ENCODE data around the gene ODC1.

DNA sequence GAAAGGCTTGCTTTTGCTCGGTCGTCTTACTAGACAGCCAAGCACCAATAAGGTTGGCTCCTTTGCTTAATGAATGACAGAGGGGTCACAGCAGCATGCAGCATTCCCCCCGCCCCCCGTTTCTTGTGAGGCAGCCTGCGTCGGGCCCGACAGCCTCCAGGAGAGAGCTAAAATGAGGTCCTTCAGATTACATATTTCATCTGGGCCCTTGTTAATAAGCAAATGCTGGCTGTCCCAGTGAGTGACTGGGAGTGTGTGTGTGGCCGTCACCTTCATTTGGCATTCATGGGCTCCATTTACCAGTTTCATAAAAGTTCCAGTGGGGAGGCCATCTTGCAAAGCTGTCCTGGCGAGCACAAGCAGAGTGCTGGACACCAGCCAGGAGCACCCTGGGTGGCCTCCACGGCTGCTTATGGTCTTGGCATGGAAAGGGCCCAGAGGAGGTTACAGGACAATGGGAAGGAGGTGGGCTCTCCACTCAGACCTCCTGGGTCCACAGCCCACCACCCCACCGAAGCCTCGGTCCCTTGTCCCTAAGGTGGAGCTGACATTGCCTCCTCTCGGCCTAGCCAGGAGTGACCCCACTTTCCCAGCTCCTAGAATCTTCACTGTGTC is 37.2 kb downstream of the ODC1 start:
- TF ChIP-seq, protein P1, sequence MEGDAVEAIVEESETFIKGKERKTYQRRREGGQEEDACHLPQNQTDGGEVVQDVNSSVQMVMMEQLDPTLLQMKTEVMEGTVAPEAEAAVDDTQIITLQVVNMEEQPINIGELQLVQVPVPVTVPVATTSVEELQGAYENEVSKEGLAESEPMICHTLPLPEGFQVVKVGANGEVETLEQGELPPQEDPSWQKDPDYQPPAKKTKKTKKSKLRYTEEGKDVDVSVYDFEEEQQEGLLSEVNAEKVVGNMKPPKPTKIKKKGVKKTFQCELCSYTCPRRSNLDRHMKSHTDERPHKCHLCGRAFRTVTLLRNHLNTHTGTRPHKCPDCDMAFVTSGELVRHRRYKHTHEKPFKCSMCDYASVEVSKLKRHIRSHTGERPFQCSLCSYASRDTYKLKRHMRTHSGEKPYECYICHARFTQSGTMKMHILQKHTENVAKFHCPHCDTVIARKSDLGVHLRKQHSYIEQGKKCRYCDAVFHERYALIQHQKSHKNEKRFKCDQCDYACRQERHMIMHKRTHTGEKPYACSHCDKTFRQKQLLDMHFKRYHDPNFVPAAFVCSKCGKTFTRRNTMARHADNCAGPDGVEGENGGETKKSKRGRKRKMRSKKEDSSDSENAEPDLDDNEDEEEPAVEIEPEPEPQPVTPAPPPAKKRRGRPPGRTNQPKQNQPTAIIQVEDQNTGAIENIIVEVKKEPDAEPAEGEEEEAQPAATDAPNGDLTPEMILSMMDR (IDR thresholded peaks at IDR 0.05) = no peak
- TF ChIP-seq POLR2AphosphoS5 (IDR thresholded peaks at IDR 0.05) (no peak), EP300 (IDR thresholded peaks at IDR 0.05) (no peak), POLR2A (IDR thresholded peaks at IDR 0.05; ENCODE audit: low read depth) (no peak)

Data from esophagus muscularis mucosa (tissue), 4 donors.